ENCODE data around the gene NUP98.

Gene NUP98

DNA sequence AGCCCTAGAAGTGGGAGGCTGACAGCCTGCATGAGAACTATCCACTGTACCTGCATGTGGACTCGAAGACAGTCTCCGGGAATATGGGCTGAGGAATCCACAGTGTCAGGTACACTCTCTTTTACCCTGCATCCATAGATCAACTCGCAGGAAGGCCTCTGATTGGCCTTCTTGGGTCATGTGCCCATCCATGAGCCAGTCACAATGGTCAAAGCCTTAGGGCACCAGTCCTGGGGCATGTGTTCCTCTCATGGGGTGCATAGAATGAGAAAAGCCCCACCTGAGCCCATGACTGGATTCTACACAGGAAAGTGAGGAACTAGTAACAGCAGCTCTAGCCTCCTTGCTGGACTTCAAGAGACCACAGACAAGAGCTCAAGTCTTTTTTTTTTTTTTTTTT, 141.8 kb downstream of the NUP98 start:
- TF ChIP-seq, protein P1, sequence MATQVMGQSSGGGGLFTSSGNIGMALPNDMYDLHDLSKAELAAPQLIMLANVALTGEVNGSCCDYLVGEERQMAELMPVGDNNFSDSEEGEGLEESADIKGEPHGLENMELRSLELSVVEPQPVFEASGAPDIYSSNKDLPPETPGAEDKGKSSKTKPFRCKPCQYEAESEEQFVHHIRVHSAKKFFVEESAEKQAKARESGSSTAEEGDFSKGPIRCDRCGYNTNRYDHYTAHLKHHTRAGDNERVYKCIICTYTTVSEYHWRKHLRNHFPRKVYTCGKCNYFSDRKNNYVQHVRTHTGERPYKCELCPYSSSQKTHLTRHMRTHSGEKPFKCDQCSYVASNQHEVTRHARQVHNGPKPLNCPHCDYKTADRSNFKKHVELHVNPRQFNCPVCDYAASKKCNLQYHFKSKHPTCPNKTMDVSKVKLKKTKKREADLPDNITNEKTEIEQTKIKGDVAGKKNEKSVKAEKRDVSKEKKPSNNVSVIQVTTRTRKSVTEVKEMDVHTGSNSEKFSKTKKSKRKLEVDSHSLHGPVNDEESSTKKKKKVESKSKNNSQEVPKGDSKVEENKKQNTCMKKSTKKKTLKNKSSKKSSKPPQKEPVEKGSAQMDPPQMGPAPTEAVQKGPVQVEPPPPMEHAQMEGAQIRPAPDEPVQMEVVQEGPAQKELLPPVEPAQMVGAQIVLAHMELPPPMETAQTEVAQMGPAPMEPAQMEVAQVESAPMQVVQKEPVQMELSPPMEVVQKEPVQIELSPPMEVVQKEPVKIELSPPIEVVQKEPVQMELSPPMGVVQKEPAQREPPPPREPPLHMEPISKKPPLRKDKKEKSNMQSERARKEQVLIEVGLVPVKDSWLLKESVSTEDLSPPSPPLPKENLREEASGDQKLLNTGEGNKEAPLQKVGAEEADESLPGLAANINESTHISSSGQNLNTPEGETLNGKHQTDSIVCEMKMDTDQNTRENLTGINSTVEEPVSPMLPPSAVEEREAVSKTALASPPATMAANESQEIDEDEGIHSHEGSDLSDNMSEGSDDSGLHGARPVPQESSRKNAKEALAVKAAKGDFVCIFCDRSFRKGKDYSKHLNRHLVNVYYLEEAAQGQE (IDR thresholded peaks at IDR 0.05; ENCODE audit: low read depth): no peak
- no peak for TF ChIP-seq EGR1 (IDR thresholded peaks at IDR 0.05)
- TF ChIP-seq, protein P2, sequence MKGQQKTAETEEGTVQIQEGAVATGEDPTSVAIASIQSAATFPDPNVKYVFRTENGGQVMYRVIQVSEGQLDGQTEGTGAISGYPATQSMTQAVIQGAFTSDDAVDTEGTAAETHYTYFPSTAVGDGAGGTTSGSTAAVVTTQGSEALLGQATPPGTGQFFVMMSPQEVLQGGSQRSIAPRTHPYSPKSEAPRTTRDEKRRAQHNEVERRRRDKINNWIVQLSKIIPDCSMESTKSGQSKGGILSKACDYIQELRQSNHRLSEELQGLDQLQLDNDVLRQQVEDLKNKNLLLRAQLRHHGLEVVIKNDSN (IDR thresholded peaks at IDR 0.05): peak; percentile 87

DNA sequence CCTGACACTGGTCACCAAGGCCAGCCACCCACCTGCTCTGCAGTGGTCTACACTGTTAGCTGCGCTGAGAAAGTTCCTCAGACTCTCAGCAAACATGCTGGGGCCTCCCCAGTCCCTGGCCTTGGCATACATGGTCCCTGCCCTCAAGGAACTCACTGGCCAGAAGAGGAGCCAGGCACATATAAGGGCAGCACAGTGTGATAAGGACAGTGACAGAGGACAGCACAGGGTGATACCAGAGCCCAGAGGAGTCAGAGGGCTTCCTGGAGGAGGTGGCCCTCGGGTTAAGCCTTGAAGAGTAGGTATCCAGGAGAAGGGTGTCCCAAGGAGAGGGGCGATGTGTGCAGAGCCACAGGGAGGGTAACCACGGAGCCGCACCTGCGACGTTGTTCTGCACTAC, 151.8 kb downstream of the NUP98 start:
- TF ChIP-seq TEAD4 (IDR thresholded peaks at IDR 0.05): no peak
- no peak for TF ChIP-seq ZBTB7A (IDR thresholded peaks at IDR 0.05; ENCODE audit: low read depth)
- TF ChIP-seq, protein P2 (IDR thresholded peaks at IDR 0.05): no peak
- no peak for TF ChIP-seq EGR1 (IDR thresholded peaks at IDR 0.05)
- TF ChIP-seq YY1 (IDR thresholded peaks at IDR 0.05; ENCODE audit: low read depth): no peak
- TF ChIP-seq, protein P3, sequence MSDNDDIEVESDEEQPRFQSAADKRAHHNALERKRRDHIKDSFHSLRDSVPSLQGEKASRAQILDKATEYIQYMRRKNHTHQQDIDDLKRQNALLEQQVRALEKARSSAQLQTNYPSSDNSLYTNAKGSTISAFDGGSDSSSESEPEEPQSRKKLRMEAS (IDR thresholded peaks at IDR 0.05): no peak
- TF ChIP-seq, protein P1 (IDR thresholded peaks at IDR 0.05; ENCODE audit: low read depth): no peak

DNA sequence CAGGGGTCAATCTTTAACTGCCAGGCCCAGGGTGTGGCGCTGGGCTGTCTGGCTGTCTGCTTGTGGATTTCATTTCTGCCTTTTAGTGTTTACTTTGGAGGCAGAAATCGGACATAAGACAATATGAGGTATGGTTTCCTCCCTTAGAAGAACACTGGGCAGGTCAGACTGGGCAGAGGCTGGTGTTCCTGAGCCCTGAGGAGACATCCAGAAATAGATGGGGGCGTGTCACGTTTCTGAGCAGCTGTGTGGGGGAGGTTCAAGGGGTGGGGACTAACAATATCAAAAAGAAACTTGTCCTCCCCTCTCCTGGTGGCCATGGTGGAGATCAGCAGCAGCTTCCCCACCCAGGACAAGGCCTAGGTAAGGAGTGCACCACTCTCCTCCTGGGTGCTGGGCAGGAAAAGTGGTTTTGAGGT, 152.5 kb downstream of the NUP98 start, which contains the start of gene ART1:
ART1 (plus strand) TSS at position 312 of the 419 bp plus-strand sequence. CDS start 14,086 bp downstream, outside the sequence.
- TF ChIP-seq RAD21 (IDR thresholded peaks at IDR 0.05; ENCODE audit: low read depth): no peak
- TF ChIP-seq TAF1 (IDR thresholded peaks at IDR 0.05; ENCODE audit: low read depth): no peak
- no peak for TF ChIP-seq YY1 (IDR thresholded peaks at IDR 0.05; ENCODE audit: low read depth)
- no peak for TF ChIP-seq EP300 (IDR thresholded peaks at IDR 0.05; ENCODE audit: borderline replicate concordance)
- TF ChIP-seq, protein P3 (IDR thresholded peaks at IDR 0.05): no peak
- no peak for TF ChIP-seq TCF12 (IDR thresholded peaks at IDR 0.05; ENCODE audit: low read depth)
- no peak for TF ChIP-seq ZBTB7A (IDR thresholded peaks at IDR 0.05; ENCODE audit: low read depth)
- TF ChIP-seq, protein P1 (IDR thresholded peaks at IDR 0.05; ENCODE audit: low read depth): no peak
- no peak for TF ChIP-seq EGR1 (IDR thresholded peaks at IDR 0.05)

DNA sequence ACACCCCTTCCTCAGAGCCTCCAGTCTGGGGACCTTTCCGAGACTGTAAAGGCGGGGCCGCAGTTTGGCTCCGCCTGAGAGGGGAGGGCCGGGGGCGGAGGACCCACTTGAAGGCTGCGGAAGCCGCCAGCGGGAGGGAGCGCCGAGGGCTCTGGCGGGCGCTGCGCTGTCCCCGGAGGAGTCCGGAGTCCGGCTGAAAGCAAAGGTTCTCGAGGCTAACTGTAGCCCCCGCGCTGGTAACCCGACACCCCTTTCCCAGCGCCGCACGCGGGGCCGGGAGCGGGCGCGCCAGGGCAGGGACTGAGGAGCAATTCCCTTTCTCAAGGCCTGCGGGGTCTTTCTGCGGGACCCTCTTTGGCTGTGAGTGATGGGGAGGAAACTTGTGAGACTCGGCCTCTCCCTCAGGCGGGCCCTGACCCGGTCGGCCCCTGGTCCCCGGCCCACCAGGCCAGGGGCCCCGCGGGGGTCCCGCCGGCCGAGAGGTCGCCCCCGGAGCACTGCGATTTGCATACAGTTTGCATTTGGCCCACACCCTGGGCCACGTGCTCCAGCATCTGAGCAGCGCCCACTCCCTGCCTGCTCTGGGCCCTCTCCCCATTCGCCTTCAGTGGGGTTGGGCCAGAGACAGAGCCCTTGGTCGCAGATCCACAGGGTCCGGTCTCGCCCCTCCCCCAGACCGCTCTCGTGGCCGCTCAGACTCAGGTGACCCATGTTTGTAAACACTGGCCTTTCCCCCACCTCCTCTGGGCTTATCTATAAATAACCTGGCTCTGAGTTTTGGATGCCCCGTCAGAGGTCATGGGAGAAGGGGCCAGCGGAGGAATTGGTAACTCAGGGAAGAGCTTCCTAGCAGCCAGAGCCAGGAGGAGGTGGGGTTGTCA, 155.0 kb downstream of the NUP98 start:
- peak; percentile 97 for TF ChIP-seq ZBTB7A (IDR thresholded peaks at IDR 0.05; ENCODE audit: low read depth)
- no peak for TF ChIP-seq EP300 (IDR thresholded peaks at IDR 0.05; ENCODE audit: borderline replicate concordance)
- TF ChIP-seq, protein P3 (IDR thresholded peaks at IDR 0.05): peak; percentile 62
- TF ChIP-seq EGR1 (IDR thresholded peaks at IDR 0.05): no peak
- TF ChIP-seq TEAD4 (IDR thresholded peaks at IDR 0.05): no peak
- no peak for TF ChIP-seq RAD21 (IDR thresholded peaks at IDR 0.05; ENCODE audit: low read depth)
- TF ChIP-seq, protein P2 (IDR thresholded peaks at IDR 0.05): peak; percentile 83

DNA sequence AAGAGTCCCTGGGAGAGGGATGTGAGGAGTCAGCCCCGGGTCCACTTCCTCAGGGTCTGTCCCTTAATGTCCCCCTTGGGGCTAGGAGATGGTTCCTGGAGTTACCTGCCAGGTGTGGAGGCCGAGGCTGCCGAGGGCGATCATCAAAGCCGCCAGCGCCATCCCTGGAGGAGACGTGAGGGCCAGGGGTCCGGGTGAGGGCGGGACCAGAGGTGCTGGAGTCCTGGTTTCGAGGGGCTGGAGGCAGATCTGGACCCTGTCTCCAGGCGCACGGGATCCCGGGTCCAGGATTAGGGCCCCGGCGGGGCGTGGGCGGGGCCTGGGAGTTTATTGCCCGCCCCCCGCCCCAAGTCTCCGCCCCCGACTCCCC, 155.7 kb downstream of the NUP98 start, which contains the start of gene ART5:
ART5 (minus strand) TSS at position 292 of the 370 bp plus-strand sequence; CDS start at position 162, 130 bp downstream.
- TF ChIP-seq YY1 (IDR thresholded peaks at IDR 0.05; ENCODE audit: low read depth) (no peak), CREB1 (IDR thresholded peaks at IDR 0.05; ENCODE audit: low read depth) (no peak), RAD21 (IDR thresholded peaks at IDR 0.05; ENCODE audit: low read depth) (no peak), TAF1 (IDR thresholded peaks at IDR 0.05; ENCODE audit: low read depth) (no peak), TCF12 (IDR thresholded peaks at IDR 0.05; ENCODE audit: low read depth) (no peak), EP300 (IDR thresholded peaks at IDR 0.05; ENCODE audit: borderline replicate concordance) (no peak), CEBPB (IDR thresholded peaks at IDR 0.05) (no peak), FOXM1 (IDR thresholded peaks at IDR 0.05; ENCODE audit: borderline replicate concordance, low read depth) (no peak)
- TF ChIP-seq, protein P3 (IDR thresholded peaks at IDR 0.05): no peak
- TF ChIP-seq, protein P2 (IDR thresholded peaks at IDR 0.05): no peak
- TF ChIP-seq, protein P1 (IDR thresholded peaks at IDR 0.05; ENCODE audit: low read depth): no peak

Measured in Ishikawa (cell line).